GM10266 (cell line): ENCODE data around the gene TMEM123.

ENCODE experiments used
- DNase-seq: peaks from one replicate; pipeline ENCODE4 v3.0.0; 2012; ENCODE audit errors: extremely low spot score
- CTCF ChIP-seq: IDR thresholded peaks from 2 replicates; pipeline ENCODE4 v1.5.1; 2012; ENCODE audit warnings: mild to moderate bottlenecking, low read depth; ENCODE audit not compliant: control insufficient read depth, insufficient read depth; ENCODE audit errors: missing control alignments

Gene TMEM123

GRCh38 chr11:102485095-102485722 is 32.6 kb upstream of the TMEM123 start:
- DNase-seq: no peak
- no peak for TF ChIP-seq CTCF

GRCh38 chr11:102482433-102482832 is 29.9 kb upstream of the TMEM123 start:
- no peak for DNase-seq
- no peak for TF ChIP-seq CTCF

DNA sequence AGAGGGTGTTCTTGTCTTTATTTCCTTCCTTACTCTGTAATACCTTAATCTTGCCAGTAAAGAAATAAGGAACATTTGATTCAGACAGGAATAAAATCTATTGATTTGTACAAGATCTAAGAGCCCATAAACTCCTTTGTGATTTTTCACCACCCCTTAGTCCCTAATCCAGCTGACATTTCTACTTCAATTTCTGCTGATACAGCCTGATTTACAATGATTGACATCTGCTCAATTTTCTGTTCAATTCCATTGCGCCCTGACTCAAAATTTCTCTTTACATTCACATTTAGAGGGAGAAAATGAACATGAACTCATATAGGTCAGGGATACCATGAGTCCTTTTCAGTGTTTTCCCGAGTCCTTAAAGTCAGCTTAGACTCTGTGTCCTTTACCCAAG is 27.2 kb upstream of the TMEM123 start:
- no peak for TF ChIP-seq CTCF
- DNase-seq: no peak

DNA sequence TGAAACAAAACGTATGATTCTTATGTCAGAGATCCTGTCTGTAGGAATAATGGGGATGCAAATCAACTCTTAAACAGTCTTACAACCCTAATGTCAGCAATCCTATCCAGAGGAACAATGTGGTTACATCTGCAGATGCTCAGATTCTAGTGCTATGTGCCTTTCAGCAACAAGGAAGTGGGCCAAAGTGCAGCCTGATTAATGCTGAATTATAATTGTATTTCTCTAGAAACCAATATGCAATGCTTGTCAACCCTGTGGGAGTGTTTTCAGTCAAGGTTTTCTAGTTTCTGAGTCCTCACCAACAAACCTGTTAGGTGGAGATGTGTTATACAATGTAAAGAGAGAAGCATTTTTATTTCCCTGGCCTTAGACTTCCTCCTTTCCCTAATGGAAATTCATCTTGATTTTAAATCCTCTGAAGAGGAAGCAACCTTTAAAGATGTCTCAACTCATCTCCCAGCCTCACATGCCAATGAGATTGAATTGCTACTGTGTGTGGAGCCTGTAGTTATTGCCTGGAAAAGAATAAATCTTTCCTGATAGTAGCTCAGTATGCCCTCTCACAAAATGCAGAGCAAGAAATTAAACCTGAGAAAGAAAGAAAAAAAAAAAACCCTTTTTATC is 26.2 kb upstream of the TMEM123 start:
- DNase-seq: no peak
- TF ChIP-seq CTCF: no peak

GRCh38 chr11:102476812-102477211 is 24.2 kb upstream of the TMEM123 start:
- DNase-seq: no peak

GRCh38 chr11:102476069-102476468 is 23.5 kb upstream of the TMEM123 start:
- DNase-seq: no peak

More at GRCh38 chr11:102476812-102477211, 24.2 kb upstream of the TMEM123 start:
- TF ChIP-seq CTCF: no peak

More at GRCh38 chr11:102476069-102476468, 23.5 kb upstream of the TMEM123 start:
- no peak for TF ChIP-seq CTCF
